DMS53 treated with DMSO at 0.1 percent for 48 hours (cell line): Measurements from ENCODE around the gene PRRX1.

ENCODE experiments used
- DNase-seq: peaks from one replicate; lab custom pipeline; 2025; ENCODE audit not compliant: unreplicated experiment; lab: John Stamatoyannopoulos, UW

The PRRX1 gene

GRCh38 chr1:170765712-170766330 is 101.9 kb downstream of the PRRX1 start:
- DNase-seq: peak; percentile 2

- no peak for DNase-seq
Observed at GRCh38 chr1:170768929-170769328, 105.0 kb downstream of the PRRX1 start.

- no peak for DNase-seq
Observed at GRCh38 chr1:170769691-170770090, 105.8 kb downstream of the PRRX1 start.

- no peak for DNase-seq
Observed at GRCh38 chr1:170770254-170770653, 106.3 kb downstream of the PRRX1 start.

- DNase-seq: no peak
Observed at GRCh38 chr1:170776252-170776651, 112.3 kb downstream of the PRRX1 start.

GRCh38 chr1:170776777-170777176 is 112.8 kb downstream of the PRRX1 start:
- no peak for DNase-seq
